ENCODE data around the gene CEACAM19.

GRCh38 chr19:44675521-44675920, 4.2 kb downstream of the CEACAM19 start:
- TF ChIP-seq CTCF (IDR thresholded peaks at IDR 0.05) (no peak), POLR2AphosphoS5 (IDR thresholded peaks at IDR 0.05) (no peak), EP300 (IDR thresholded peaks at IDR 0.05) (no peak), POLR2A (IDR thresholded peaks at IDR 0.05; ENCODE audit: low read depth) (no peak)
